ENCODE measurements around the gene MYO7B.

The MYO7B gene

DNA sequence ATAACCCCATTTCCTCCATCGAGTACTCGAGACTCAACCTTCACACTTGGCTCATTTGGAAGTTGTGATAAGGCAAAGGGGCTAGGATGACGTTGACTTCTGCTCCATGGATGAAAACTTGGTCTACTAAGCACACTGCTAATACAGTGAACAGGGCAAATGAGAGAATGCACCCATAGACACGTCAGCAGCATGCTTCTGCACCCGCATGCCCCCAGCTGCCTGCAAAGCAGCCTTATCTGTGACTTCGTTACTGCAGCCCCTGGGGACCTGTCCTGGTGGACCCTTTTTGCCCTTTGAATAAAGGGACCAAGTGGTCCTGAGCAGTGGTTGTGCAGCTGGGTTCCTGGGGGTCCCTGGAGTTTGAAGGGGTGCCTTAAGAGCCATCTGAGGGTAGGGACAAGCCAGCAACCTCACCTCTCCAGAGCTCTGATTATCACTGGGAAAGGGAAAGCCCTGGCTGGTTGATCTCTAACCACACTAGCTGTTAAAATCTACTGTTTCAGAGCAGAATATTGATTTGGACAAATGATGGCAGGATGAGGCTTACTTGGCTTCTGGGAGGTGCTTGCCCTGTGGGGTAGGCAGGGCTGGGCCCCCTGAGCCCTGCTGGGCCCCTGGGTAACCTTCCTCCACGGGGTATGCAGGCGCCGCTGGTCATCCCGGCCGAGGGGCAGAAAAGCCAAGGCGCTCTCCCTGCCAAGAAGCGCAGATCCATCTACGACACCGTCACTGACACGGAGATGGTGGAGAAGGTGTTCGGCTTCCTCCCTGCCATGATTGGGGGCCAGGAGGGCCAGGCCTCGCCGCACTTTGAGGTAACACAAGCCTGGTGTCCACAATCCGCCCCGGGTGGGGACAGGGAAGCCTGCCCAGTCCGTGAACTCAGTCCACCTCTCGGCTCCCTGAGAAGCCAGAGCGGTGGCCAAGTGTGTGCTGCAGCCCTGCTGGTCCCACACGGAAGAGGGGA, 72.9 kb downstream of the MYO7B start:
- DNase-seq (ENCODE audit: low read depth): no peak

DNA sequence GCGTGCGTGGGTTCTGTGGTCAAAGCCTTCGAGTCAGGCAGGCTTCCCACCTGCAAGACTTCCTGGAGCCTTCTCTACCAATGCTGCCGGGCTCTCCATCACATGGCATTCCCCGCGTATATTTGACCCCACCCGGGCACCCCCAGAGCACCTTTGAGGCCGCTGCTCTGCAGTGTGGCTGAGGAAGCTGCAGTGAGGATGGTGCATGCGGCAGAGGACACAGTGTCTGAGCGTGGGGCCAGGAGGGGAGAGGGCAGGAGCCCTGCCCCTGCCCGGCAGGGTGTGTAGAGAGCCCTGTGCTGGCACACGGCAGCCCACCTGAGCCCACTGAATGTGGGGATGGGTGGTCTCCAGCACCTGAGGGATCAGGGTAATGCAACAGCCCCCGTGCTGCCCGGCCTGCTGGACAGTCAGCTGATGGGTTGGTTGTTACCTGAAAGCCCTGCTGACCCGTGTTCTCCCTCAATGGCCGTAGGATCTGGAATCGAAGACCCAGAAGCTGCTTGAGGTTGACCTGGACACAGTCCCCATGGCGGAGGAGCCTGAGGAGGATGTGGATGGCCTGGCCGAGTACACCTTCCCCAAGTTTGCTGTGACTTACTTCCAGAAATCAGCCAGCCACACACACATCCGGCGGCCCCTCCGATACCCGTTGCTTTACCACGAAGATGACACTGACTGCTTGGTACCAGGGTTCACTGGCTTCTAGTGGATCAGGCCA, 73.7 kb downstream of the MYO7B start:
- DNase-seq (ENCODE audit: low read depth): no peak

DNA sequence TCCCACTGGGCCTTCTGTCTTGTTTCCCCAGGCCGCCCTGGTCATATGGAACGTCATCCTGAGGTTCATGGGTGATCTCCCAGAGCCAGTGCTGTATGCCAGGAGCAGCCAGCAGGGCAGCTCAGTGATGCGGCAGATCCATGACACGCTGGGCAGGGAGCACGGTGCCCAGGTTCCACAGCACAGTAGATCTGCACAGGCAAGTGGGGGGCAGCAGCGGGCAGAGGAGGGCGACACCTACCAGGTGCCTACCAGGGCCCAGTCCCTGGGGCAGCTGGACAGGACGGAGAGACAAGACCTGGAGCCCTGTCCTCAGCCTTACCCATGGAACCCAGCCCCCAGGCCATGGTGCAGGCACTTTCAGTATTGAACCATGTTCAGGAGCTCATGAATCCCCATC, 74.3 kb downstream of the MYO7B start:
- no peak for DNase-seq (ENCODE audit: low read depth)

DNA sequence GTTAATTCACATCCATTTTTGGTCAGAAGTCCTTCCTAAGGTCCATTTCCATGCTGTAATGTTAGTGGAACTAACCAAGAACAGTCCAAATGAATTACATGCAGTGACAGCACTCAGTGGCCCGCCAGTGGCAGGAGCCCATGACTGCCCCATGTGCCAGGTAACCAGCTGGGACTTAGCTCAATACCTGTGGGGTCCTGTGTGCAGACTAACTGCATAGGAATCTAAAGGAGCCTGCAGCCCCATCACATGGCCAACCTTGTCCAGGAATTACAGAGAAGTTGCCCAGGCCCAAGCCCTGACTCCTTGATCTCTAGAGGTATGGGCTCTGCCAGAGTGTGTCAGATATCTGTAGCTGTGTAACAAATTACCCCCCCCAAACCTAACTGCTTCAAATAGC, 75.1 kb downstream of the MYO7B start:
- no peak for DNase-seq (ENCODE audit: low read depth)

DNA sequence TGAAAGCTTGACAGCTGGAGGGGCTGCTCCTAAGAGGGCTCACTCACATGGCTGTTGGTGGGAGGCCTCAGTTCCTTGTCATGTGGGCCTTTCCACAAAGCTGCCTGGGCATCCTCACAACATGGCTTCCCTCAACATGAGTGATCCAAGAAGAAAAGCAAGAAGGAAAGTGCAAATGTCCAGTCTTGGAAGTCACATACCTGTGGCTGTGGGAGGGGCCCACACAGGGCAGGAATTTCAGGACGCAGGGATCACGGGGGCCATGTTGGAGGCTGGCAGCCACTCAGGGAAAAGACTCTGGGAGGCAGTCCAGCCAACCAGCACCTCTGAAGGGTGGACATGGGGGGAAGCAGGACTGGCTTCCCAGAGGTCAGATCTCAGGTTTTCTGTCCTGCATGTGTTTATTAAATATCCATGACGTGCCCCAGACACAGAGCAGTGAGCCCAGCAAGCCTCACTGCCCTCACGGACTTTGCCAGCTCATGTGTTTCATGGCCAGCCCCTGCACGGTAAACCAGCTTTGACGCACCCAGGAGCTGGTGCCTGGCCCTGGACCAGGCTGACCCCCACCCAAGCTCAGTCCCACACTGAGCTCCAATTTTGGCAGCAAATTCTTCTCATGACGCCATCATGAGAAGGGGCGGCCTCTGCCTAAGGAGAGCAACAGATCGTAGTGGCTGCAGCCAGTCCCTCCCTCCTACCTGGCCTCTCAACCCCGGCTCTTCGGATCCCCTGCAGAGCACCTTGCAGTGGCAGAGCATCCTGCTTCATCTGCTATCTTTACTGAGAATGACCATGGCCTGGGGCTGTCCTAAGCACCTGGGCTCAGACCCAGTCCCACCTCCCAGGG, 75.8 kb downstream of the MYO7B start:
- no peak for DNase-seq (ENCODE audit: low read depth)

DNA sequence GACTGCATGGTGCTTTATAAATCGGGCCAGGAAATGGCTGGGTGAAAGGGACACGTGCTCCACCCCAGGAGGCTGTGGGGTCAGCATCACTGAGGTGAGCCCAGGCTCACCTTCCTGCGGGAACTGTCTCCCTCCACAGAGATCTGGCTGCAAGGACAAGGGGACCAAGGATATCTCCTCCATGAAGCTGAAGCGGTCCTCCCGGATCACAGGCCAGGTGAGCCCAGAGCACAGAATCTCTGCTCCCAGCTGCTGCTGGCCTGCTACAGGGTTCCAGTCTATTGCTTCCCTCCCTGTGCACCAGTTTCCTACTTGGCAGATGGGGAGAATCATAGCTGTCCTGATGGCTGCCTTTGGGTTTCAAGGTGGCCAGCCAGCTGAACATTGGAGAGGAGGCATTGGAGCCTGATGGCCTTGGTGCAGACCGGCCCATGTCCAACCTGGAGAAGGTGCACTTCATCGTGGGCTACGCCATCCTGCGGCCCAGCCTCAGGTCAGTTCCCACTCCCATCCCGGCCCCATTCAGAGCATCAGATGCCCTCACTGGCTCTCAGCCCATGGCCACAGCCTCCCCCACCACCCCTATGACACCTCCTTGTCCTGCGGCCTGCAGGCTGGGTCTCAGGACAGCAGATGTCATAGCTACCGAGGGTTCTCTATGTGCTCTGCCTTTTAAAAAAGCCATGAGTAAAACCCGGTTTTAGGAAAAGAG, 76.8 kb downstream of the MYO7B start:
- no peak for DNase-seq (ENCODE audit: low read depth)

DNA sequence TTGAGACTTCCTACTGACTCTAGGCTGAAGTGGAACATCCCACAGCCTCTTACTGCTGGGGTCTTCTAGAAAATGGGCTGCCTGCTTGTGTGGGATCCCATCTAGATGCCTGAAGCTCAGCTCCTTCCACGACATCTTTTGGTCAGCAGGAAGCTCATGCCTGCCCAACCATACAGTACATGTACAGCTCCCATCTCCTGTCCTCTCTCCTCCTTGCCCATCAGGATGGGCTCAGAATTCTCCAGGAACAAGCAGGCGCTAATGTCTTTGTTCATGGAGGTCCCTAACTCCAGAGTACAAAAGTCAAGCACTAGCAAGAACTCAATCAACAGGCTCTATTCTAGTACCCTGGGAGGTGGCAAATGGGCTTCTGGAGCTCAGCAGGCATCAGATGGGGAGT, 78.8 kb downstream of the MYO7B start:
- DNase-seq (ENCODE audit: low read depth): no peak

DNA sequence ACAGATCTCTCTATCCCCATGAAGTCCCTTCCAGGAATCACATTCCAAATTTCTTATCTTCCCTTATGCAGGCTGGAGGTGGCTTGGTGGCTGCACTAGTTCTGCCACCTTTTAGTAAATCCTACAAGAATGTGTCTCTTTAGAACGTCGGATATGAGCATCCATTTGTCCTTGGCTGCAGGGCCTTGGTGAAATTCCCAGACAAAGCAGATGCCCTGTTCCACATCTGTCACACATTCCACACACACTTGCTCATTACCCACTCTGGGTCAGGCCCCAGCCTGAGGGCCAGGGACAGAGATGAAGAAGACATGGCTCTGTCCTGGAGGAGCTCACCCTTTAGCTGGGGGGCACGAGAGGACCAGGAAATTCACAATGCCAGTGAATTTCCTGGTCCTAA, 79.2 kb downstream of the MYO7B start:
- peak; percentile 7 for DNase-seq (ENCODE audit: low read depth)

DNA sequence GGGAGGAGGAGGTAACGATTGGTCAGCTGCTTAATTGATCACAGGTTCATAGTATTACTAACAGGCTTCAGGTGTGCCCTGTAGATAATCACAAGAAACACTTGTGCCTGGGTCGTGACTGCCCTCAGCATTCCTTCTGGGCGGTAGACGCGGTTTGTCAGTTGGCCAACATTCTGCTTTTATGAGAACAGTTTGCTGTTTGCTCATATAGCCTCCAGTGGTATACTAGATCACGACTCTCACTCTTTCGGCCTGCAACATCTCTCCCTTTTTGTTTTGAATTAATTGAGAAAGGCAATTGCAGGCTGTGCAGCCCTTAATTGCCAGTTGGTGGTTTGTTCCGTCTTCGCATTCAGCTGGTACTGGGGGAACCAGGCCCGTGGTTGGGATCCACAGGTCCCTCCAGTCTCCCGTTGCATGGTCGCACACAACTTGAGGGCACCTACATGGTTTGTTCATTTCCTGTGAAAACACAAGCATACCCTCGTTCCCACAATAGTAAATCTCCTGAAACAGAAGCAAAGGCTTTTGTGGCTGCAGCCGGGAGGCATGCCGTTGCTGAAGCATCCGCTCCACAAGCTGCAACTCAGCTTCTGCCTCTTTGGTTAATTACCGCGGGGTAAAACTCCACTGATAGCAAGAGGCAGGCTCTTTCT, 80.2 kb downstream of the MYO7B start:
- no peak for DNase-seq (ENCODE audit: low read depth)

DNA sequence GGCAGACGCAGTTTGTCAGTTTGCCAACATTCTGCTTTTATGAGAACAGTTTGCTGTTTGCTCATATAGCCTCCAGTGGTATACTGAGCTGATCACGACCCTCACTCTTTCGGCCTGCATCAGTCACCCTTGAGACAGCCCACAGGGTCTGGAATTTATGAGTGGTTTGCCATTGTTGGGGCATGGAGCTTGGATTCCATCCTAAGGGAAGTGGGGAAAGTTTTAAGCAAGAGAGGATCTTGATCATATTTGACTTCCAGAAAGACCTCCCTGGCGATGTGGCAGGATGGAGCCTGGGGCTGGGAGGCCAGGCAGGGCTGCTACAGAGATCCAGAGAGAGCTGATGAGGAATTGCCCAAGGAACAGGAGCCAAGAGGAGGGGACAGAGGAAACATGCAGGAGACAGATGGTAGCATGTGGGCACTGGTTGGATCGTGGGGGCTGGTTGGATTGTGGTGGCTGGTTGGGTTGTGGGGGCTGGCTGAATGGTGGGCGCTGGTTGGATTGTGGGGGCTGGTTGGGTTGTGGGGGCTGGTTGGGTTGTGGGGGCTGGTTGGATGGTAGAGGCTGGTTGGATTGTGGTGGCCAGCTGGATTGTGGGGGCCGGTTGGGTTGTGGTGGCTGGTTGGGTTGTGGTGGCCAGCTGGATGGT, 83.2 kb downstream of the MYO7B start:
- DNase-seq (ENCODE audit: low read depth): no peak

DNA sequence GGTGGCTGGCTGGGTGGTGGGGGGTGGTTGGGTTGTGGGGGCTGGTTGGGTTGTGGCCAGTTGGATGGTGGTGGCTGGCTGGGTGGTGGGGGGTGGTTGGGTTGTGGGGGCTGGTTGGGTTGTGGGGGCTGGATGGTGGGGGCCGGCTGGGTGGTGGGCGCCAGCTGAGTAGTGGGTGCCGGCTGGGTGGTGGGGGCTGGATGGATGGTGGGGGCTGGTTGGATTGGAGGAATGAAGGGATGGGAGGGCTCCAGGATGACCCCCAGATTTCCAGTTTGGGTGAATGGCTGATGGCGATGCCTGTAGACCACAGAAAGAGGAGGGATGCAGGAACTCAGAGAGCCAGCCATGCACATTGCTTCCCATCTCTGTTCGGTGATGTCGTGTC, 83.7 kb downstream of the MYO7B start:
- DNase-seq (ENCODE audit: low read depth): no peak

DNA sequence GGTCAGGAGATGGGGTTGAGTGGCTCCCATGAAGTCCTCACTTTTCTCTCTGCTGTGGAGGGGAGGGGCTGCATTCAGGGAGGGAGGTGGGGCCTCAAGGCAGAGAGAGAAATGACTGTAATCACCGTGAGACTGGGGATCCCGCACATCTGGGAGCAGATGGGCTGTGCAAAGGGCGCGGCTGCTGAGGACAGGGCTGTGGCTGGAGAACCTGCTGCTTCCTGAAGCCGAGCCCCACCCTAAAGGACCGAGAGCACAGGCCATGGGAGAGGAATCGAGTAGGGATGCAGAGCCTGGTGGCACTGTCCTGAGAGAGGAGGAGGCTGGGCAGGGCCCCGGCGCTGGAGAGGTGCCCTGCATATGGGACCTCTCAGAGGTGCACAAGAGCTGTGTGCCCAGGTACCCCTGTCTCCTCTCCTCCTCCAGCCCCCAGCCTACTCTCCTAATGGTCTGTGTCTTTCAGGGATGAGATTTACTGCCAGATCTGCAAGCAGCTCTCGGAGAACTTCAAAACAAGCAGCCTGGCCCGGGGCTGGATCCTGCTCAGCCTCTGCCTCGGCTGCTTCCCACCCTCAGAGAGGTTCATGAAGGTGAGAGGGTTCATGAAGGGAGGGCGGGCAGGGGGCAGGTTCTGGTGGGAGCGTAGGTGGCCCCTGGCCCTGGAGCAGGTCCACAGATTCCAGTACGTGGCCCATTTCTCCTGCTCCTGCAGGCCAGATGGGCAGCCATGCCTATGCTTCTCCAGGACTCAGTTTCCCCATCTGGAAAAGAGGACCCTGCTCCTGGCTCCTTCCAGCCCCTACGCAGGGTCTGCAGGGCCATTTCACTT, 84.6 kb downstream of the MYO7B start:
- DNase-seq (ENCODE audit: low read depth): no peak

DNA sequence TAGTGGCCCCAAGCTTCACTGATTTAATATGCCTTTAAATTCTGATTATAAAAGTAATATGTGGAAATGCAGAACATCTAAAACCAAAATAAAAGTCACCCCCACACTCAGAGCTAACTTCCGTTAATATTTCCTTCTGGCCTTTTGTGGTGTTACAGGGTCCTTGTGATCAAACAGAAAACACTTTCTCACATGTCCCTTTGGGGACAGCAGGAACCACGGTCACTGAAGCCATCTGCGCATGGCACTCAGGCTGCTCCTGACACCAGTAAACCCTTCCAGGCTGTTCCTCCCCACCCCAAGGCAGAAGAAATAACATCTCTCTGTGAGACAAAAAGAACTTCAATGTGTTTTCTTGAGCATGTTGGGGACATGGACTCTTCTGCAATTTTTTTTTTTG, 85.4 kb downstream of the MYO7B start:
- DNase-seq (ENCODE audit: low read depth): no peak

DNA sequence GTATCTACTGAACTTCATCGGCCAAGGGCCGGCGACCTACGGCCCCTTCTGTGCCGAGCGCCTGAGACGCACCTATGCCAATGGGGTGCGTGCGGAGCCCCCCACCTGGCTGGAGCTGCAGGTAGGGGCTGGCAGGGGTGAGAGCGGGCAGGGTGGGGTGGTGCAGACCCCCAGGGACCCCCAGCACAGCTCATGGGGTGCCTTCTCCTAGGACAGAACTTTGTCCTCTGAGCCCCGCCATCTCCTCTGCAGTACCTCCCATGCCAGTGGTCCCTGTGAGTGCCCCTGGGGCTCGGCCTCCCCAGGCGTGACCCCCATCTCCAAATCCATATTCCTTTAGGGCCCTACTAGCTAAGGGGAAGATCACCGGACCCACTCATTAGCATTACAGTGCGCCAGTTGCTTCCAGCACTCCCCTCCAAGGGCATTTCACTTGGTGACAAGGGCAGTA, 86.5 kb downstream of the MYO7B start:
- DNase-seq (ENCODE audit: low read depth): no peak

DNA sequence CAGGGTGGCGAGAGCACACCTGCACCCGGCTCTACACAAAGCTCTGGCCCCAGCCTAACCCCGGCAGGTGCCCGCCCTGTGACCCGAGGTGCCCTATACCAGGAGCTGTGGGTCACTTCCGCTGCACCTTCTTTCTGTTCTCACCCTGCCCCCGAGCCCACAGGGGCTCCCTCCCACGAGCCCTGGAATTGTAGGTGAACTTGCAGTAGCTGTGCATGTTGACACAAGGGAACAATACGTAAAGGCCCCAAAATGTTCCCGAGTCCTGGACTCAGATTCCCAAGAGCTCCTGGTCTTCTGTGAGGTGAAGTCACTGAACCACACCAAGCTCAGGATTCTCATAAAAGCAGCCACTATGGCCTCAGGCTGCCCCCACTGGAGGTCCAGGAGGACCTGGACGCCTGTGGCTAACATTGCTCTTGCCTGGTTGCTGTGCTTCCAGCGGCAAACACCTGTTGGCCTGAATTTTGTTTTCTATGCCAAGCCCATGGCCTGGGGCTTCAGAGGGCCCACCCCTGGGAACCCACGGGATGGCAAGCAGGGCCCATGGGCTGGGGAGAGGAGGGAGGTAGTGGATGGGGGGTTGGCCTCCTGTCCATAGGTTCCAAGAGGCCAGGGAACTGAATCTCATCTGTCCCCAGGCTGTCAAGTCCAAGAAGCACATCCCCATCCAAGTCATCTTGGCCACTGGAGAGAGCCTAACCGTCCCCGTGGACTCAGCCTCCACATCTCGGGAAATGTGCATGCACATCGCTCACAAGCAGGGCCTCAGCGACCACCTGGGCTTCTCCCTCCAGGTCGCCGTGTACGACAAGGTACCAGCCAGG, 87.3 kb downstream of the MYO7B start:
- DNase-seq (ENCODE audit: low read depth): no peak

DNA sequence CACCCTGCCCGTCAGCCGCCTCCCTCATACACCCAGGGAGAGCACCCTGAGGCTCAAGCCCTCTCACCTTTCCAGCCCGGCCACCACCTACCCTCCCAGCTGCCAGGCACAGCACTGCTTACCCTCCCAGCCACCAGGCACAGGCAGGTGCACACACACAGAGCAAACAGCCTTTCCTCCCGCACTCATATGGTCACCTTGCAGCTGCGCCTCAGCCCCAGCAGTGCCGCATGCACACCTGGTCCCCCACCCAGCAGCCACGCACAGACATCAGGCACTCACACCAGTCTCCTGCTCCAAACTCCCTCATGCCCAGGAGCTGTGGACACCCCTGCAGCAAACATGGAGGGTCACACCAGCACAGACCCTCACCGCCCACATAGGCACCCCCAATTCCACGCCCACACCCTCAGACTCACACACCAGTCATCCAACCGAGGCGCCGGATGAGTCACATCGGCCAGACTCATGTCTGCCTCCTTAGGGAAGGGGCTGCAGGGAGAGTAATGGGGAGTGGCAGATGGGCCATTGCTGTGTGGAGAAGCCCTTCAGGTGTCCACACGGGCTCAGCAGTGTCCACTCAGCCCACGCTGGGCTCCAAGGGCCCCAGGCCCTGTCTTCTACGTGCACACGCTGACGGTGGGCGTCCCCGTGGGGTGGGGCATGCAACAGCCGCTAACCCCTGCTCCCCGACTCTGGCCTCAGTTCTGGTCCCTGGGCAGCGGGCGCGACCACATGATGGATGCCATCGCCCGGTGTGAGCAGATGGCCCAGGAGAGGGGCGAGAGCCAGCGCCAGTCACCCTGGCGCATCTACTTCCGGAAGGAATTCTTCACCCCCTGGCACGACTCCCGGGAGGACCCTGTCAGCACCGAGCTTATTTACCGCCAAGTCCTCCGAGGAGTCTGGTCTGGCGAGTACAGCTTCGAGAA, 88.2 kb downstream of the MYO7B start:
- peak; percentile 23 for DNase-seq (ENCODE audit: low read depth)

DNA sequence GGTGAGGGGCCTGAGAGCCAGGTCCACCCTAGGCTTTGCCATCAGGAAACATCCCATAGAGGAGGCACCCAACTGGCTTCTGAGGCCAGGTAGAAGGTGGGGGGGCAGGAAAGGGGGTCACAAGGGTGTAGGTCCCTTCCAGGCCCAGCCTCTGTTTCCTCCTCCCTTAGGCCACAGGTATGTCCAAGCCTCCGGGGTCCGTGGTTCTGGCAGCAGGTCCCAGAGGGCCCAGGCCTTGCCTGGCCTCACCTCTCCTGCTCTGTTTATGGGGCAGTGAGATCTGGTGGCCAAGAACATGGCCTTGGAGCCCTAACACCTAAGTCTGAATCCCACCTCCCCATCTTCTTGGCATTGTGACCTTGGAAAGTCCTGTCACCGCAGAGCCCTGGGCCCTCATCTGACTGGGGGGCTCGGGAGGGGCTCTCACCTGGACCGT, 88.9 kb downstream of the MYO7B start:
- no peak for DNase-seq (ENCODE audit: low read depth)

All from amniotic epithelial cell (primary cell).